ENCODE results near the gene TMEM89.
A peak's percentile ranks its signal among the peaks of the same experiment; 100 is the strongest.

Gene TMEM89, protein sequence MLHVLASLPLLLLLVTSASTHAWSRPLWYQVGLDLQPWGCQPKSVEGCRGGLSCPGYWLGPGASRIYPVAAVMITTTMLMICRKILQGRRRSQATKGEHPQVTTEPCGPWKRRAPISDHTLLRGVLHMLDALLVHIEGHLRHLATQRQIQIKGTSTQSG

DNA sequence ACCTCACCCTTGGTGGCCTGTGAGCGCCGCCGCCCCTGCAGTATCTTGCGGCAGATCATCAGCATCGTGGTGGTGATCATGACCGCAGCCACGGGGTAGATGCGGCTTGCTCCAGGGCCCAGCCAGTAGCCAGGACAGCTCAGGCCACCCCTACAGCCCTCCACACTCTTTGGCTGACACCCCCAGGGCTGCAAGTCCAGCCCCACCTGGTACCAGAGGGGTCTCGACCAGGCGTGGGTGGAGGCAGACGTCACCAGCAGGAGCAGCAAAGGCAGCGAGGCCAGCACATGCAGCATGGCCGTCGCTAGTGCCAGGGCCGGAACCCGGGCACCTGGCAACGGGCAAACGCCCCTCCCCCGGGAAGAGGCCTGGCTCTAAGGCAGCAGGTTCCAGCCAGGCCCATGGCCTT lies at the start of gene TMEM89:
Gene TMEM89, minus strand, starts transcription at position 309 of the 409 bp plus-strand sequence. Its CDS starts 13 bp downstream, at position 296.
- no peak for DNase-seq

DNA sequence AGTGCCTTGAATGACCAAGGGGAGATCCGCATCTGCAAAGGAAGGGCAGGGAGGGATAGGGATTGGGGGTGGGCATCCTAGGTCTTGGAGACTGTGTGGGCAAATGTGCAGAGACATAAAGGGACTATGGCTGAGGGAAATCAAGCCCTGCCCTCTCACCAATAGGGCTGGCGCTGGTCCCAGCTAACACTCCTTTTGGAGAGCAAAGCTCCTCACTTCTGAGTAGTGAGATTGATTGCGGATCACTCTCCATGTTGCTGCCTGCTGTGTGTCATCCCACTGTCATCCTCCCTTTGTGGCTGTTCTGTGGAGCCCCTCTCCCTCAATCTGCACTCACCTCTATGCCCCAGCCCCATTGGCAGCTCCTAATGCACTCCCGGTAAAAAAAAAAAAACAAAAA lies 43.4 kb upstream of the TMEM89 start:
- DNase-seq, result no peak

DNA sequence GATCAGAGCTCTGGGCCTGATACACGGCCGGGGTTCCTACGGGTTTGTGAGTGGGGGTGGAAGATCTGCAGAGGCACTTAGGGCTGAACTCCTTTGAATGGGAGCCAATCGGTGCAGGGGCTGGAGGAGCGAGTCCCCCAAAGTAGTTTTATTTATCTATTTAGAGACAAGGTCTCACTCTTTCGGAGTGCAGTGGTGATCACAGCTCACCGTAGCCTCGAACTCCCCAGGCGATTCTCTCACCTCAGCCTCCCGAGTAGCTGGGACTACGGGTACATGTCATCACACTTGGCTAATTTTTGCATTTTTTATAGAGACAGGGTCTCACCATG lies 42.7 kb upstream of the TMEM89 start:
- DNase-seq, result no peak

DNA sequence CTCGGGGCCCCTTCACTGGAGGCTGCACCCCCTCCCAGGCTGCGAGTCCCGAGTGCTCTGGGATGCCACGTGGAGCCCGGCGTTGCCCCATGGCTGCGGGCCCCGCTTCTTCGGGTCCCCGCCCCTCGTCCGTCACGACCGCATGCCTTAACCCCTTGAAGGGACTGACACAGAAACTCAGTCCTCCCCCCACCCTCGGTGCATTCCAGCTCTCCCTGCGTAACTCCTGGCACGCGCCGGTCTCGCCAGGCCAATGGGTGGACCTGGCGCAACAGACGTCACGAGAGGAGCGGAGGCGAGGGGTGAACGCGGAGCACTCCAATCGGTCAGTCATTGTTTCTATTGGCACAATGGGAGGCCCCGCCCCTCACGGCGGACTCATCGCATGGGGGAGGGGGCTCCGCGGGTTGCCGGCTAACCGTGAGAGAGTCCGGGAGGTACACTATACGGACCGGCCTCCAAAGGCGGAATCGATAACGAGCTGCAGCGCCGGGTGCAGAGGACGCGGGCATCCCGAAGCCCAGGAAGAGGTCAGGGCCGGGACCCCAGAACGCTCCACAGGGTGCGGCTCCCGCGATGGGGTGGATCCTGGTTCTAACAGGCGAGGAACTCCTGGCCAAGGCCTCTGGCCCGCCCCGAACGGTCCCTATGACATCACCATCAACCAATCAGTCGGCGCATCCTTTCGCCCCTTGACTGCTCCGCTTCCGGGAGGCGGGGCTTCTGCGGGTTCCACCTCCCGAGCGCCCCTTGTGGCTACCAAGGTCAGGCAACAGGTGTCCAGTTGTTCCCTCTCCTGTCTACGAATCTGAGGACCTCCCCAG lies 42.1 kb upstream of the TMEM89 start:
- DNase-seq, result peak; percentile 66

DNA sequence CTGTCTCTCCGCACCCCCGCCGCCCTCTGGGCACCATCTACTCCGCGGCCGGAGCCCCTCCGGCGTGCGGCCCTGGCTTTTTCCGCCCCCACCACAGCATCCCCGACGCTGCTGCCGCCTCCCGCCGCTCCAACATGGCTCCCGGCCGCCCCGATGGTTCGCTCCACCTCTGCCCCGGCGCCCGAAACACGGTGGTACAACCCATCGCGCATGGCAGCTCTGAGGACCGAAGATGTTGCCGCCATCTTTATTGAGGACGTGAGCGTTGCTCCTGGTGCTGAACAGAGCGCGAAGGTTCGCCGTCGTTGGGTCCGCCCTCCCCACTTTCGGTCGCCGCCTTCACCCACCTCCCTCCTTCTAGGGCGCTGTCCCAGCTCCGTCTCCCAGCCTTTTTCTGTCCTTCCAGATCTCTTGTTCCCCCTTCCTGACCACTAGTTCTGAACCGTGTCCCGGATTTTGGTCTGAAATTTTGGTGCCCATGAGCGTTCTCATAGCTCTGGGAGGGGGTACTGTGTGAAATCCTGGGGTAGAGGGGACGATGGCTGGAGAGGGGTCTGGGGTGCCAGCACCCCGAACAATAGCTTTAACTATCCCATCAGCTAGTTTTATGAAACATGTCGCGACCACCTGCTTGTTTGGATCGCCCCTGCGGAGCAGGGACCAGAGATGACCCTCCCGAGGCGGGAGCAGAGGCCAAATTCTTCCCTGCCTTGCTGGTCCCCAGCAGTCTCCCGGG lies 41.4 kb upstream of the TMEM89 start, which contains the start of gene CELSR3:
Gene CELSR3, minus strand, starts transcription at position 134 of the 736 bp plus-strand sequence. CDS start 252 bp downstream, outside the sequence.
- DNase-seq, result peak; percentile 40

DNA sequence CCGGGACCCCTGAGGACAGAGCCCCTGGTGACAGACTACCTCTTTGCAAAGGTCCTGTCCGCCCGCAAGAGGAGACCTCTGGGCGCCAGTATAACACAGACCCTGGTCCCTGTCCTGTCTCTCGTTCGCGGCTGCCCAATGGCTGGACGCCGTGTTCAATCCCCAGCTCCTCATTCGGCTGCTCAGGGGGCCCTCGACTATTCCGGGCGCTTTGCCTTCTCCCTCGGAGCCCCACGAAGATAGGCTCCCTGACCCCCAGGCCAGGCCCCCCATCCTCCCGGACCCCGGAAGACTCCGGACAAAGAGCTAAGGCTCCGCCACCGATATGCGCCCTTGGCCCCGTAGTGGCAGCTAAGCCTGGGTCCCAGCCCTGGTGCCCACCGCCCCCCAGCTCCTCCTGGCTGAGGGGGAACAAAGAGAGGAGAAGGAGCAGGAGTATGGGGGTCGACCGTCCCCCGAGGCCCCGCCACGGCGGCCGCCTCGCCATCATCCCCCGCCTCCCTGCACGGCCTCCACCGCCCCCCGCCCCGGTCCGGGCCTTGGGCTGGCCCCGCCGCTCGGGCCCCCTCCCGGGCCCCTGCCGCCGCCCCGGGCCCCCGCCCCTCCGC lies 40.7 kb upstream of the TMEM89 start:
- no peak for DNase-seq

DNA sequence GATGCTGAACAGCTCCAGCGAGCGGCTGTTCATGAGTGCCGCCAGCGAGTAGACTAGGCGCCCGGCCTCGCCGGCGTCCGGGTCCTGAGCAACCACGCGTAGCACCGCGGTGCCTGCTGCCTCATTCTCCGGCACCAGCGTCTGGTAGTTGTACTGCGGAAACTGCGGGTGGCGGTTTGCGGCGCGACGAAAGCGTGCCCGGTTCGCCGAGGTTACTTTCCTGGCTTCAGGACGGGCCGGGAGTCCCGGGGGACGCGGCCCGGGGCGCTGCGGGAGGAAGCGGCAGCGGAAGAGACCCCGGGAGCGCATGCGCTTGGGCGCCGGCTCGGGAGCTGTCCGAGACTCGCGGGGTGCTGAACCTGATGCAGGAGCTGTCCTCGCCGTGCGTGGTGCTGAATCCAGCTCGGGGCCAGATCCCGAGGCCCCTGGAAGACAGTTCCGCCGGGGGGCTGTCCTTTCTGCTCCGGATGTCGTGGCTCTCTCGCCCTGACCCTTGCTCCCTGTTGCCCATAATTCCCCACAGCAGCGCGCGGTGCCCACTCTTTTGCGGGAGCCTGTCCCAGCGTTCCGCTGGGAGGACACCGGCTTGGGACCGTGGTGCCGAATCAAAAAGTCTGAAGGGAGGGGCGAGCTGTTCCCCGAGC lies 40.1 kb upstream of the TMEM89 start:
- DNase-seq, result no peak

DNA sequence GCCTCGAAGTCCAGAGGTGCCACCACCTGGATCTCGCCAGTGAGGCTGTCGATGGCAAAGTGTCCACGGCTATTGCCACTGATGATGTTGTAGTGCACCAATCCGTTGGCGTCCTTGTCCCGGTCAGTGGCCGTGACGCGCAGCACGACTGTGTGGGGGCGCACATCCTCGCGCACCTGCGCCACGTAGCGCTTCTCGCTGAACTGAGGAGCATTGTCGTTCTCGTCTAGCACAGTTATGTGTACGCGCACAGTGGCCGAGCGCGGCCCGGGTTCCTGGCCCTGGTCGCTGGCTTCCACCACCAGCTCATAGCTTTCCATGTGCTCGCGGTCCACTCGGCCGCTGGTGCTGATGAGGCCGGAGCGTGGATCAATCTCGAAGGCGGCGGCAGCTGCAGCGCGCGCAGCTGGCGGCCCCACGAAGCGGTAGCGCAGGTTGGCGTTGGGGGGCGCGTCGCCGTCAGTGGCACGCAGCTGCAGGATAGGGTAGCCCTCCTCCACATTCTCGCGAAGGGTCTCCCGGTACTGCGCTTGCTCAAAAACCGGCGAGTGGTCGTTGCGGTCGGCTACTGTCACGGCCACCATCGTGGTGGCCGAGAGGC lies 39.3 kb upstream of the TMEM89 start:
- no peak for DNase-seq

DNA sequence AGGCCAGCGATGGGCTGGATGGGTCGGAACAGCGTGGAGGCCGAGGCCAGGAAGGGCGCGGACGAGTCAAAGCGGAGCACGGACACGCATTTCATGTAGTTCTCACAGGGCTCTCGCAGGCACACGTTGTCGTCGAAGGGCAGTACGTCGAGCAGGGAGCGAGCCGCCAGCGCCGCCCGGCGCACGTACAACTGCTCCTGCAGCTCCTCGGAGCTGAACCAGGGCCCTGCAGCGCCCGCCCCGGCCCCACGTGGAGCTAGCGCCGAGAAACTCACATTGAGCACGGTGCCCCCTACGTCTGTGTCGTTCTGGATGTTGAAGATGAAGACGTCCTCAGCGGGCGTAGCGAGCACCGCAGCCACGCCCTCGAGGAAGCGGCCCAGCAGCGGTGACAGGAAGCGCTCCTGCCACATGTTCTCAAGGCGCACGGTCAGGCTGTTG lies 35.3 kb upstream of the TMEM89 start:
- DNase-seq, result no peak

DNA sequence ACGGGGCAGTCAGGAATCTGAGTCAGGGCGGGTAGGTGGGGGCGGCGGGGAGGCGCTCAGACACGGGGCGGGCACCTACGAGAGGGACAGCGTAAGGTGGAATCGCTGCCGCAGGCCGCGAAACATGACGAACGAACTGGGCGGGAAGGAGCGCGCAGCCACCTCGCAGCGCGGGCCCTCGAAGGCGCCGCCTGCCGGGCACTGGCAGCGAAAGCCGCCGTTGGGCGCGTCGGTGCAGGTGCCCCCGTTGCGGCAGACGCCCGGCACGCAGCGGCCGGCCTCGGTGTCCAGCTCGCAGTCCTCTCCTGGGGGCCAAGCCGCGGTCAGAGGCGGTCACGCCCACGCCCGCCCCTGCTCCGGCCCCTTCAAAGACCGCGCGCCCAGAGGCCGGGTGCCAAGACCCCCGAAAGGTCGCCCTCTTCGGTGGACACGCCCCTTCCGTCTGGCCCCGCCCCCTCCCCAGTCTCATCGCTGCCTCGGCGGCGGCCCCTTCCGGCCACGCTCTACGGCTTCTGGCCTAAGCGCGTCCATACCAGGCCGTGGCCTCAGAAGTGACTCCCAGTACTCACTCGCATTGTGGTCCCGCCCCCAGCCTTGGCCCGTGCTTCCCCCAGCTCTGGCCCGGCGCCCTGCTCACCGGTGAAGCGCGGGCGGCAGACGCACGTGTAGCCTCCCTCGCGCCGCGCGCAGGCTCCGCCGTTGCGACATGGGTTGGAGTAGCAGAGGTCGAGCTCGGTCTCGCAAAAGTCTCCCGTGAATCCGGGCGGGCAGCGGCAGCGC lies 34.7 kb upstream of the TMEM89 start:
- no peak for DNase-seq

DNA sequence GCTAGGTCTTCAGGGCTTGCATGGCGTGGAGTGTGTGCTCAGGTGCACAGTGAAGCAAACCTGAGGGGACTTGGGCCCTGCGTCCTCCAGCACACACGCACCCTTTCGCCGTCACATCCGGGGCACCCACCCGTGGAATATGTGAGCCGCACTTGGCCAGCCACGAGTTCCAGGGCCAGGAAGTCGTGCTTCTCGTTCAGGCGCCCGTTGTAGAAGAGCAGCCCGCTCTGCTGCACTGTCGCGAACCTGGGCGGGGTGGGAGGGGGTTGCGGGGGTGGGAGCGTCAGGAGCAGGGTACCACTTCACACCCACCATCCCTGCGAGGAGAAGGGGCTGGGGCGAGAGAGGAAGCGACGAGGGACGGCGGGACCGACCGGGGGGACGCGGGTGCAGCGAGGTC lies 34.0 kb upstream of the TMEM89 start:
- no peak for DNase-seq

DNA sequence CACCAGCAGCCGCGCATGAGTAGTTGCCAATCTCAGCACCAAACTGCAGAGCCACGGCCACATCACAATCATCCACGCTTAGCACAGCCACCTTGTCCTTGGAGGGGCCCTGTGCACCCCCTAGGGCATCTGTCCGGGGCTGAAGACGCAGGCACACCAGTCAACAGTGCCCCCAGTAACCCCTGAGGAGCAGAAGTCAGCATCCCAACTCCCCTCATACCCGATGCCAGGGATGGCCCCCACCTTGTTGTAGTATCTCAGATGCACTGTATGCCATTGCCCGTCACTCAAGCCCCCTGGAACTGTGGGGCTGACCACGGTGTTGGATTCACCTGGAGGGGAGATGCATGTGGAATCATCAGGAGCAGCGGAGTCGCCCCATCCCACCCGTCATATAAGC lies 33.5 kb upstream of the TMEM89 start:
- DNase-seq, result no peak

DNA sequence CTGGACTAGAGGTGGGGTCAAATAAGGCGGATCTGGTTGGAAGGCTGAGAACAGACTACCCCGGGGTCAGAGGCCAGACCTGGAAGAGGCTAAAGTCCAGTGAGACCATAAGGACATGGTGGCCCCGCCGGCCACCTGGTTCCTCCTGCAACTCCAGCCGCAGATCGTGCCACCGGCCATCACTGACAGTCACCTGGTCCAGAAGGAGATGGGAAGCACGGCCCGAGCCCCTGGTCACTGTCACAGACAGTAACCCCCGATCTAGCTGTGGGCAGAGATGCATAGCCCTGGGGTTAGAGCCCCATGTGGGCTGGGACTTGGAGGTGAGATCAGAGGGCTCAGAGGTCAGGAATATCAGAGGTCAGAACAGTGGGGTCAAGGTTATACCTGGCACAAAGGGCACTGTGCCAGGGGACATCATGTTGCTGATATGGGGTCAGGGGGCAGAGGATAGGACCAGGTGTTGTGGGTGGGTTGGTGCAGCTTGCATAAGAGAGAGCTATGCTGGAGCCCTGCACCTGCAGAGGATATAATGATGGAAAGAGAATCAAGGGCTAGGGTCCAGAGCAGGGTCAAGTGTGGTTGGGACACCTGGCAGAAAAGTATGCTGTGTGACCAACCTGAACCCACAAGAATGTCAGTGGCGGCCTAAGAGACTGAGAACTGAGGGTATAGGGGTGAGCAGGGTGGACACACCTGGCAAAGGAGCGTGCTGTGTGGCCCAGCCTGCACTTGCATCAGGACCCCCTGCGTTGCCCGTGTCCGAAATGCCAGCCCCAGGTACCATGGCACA lies 31.6 kb upstream of the TMEM89 start:
- no peak for DNase-seq

DNA sequence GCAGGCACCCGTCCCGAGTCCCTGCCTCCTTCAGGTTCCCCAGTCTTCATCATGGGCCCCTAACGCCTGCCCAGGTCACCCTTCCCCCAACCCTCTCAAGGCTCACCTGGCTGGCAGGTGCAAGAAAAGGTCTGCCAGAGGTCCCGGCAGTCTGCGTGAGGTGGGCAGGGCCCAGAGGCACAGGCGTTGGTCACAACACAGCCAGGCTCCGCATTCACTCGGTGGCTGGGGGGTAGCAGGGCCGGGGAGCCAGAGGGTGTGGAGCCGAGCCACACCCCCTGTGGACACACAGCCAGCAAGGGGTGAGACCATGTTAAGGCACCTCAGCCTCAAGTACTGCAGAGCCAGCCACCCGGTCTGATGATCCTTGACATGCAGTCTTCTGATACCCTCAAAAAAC lies 30.2 kb upstream of the TMEM89 start:
- no peak for DNase-seq

DNA sequence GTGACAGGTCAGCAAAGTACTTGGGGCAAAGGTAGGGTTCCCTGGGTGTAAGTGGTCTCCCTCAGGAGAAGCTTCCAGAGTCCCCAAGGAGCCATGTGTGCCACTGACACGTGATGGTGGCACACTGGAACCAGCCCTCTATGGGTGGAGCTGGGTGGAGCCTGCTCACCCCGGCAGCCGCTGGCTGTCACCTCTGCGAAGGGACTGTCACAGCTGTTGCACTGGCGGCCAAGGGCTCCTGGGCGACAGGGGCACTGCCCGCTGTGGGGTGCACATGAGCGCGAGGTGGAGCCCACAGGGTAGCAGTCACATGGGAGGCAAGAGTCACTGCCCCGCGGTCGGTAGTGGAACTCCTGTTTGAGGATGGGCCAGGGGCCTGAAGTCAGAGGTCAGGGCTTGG lies 29.2 kb upstream of the TMEM89 start:
- no peak for DNase-seq

DNA sequence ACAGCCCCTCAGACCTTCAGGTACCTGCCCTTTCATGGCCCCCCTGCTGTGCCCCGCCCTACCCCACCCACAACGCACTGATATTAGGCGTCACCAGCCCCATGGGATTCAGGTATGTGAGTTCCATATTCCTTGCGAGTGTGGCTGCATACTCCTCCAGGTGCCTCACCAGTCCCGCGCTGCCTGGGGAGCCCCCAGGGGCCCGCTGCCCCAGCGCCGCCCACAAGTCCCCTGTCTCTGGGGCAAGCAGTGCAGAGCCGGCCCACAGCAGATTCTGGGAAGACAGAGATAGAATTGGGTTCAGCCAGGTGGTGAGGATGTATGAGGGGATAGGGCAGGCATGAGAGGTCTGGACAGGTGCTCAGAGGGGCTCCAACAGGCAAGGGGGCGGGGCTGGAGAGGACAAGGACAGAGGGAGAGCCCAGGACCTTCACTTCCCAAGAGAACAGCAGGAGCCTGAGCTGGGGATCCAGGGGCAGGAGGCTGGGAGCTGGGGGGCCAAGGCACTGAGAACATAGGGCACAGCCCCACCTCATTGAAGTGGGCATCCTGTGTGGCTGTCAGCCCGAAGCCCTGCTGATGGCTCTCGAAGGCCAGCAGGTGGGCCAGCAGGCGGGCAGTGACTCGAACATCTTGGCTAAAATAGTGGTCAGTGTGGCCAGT lies 26.8 kb upstream of the TMEM89 start:
- DNase-seq, result no peak

DNA sequence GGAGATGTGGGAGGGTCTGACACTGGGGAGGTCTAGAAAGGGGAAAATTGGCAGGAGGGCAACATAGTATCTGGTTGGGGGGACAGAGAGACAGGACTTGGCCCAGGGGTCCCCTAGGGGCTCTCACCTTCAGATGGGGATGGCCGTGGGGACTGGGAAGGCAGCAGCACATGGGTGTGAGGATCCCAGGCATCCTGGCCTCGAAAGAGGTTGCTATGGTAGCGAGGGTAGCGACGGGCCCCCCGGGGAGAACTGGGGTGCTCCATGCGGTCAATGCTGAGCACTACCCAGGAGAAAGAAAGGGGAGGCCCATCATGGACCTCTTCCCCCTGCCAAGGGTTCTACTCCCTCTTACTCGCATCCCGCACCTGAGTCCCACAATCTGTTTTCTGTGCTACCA lies 26.1 kb upstream of the TMEM89 start:
- no peak for DNase-seq

DNA sequence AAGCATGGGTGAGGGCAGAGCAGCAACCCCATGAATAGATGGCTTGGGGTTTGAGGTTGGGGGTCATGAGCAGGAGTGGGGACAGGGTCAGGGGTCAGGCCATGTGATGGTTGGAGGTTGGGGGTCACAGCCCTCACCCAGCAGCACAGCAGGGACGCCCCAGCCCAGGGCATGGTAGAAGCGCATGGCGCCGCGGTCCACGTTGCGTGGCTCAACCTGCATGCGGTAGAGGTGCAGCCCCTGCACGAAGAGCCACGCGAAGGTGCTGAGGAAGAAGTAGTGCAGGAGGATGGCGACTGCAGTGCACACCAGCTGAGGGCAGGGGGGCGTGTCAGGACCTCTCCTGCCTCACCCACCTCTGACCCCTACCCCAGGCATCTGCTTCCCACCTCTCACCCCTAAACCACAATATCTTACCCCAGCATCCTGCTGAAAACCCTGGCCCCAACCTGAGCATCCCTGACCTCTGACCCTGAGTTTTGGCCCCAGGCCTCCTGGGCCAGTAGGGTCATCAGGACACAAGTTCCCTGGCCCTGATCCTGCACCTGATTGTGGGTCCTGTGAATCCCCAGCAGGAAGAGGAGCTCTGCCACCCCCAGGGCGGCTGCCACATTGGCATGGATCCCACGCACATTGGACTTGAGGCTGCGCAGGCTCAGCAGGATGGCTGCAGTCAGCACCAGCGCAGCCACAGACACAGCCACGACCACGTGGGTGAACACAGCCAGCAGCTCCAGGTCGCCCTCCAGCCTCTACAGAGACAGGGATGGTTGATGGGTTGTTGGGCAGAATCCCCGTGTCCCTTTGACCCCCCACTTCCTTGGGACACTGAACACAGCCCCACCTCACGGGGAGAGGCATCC lies 23.6 kb upstream of the TMEM89 start:
- DNase-seq, result no peak

DNA sequence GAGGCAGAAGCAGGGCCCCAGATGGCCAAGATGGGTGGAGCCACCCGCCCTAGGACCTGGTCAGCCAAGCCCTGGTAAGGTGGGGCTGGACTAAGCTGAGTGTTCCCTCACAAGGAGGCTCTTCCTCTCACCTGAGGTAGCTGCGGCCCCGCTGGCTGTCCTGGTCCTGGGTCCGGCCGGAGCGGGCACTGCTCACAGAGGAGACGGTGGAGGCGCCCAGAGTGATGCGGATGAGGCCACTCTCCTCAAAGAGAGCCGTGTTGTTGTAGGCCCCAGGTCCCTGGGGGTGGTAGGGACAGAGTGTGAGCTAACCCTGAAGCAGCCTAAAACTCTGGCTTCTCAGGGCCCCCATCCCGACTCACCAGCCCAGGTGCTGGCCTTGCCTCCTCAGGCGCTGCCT lies 21.0 kb upstream of the TMEM89 start:
- no peak for DNase-seq

Measured in NCI-H446 treated with DMSO at 0.1 percent for 48 hours (cell line).